DOHH2 (cell line): ENCODE data around the gene GRIA1.

Source experiments
- H3F3A ChIP-seq: fragments of 200-600 bp; sonication (generic), shearing (Covaris generic); 2 replicates; pipeline ENCODE4 v1.6.0; 2016; ENCODE audit warnings: antibody characterized with exemption, mild to moderate bottlenecking; ENCODE audit not compliant: control insufficient read depth, insufficient read depth
- H3K27ac ChIP-seq: fragments of 200-600 bp; sonication (generic); 2 replicates; pipeline ENCODE4 v1.5.1; 2014; ENCODE audit warnings: low read depth, mild to moderate bottlenecking, low read length, moderate library complexity
- H3K27me3 ChIP-seq: fragments of 200-600 bp; sonication (generic); 2 replicates; pipeline ENCODE4 v1.6.1; 2014; ENCODE audit warnings: mild to moderate bottlenecking, low read length, mixed read lengths; ENCODE audit not compliant: control insufficient read depth
- H3K36me3 ChIP-seq: fragments of 200-600 bp; sonication (generic); 2 replicates; pipeline ENCODE4 v1.6.1; 2014; ENCODE audit warnings: mild to moderate bottlenecking, low read length, moderate library complexity, mixed read lengths; ENCODE audit not compliant: control insufficient read depth
- H3K4me1 ChIP-seq: fragments of 200-600 bp; sonication (generic); 2 replicates; pipeline ENCODE4 v1.6.1; 2014; ENCODE audit warnings: mild to moderate bottlenecking, low read length, mixed read lengths; ENCODE audit not compliant: control insufficient read depth
- H3K4me2 ChIP-seq: fragments of 200-600 bp; sonication (generic); 2 replicates; pipeline ENCODE4 v1.6.0; 2014; ENCODE audit warnings: mild to moderate bottlenecking, low read length, moderate library complexity
- H3K4me3 ChIP-seq: fragments of 200-600 bp; sonication (generic); 2 replicates; pipeline ENCODE4 v1.5.1; 2014; ENCODE audit warnings: mild to moderate bottlenecking, low read length, mixed read lengths
- H3K79me2 ChIP-seq: fragments of 200-600 bp; sonication (generic); 2 replicates; pipeline ENCODE4 v1.6.1; 2014; ENCODE audit warnings: mild to moderate bottlenecking, low read length, mixed read lengths; ENCODE audit not compliant: control insufficient read depth
- H3K9me2 ChIP-seq: fragments of 200-600 bp; sonication (generic); replicated peaks from 2 replicates; pipeline ENCODE4 v1.6.1; 2014; ENCODE audit warnings: mild to moderate bottlenecking, low read length, mixed read lengths; ENCODE audit not compliant: control insufficient read depth
- H3K9me3 ChIP-seq: fragments of 200-600 bp; sonication (generic); 2 replicates; pipeline ENCODE4 v1.6.1; 2014; ENCODE audit warnings: antibody characterized with exemption, low read length, mixed read lengths; ENCODE audit not compliant: control insufficient read depth, insufficient read depth
- H4K20me1 ChIP-seq: fragments of 200-600 bp; sonication (generic); 2 replicates; pipeline ENCODE4 v1.6.0; 2014; ENCODE audit warnings: low read depth, mild to moderate bottlenecking, antibody characterized with exemption, low read length, moderate library complexity; ENCODE audit not compliant: control insufficient read depth, insufficient read depth
- CTCF ChIP-seq: fragments of 200-600 bp; sonication (generic); IDR thresholded peaks from one replicate; pipeline ENCODE4 v1.5.1; 2014; ENCODE audit warnings: antibody characterized with exemption, mild to moderate bottlenecking, low read depth, low read length; ENCODE audit not compliant: poor library complexity, severe bottlenecking
- EZH2phosphoT487 ChIP-seq: fragments of 200-600 bp; sonication (generic); IDR thresholded peaks from 2 replicates; pipeline ENCODE4 v1.6.1; 2017; ENCODE audit warnings: borderline replicate concordance, mild to moderate bottlenecking, antibody characterized with exemption, low read length, moderate library complexity, mixed read lengths

The GRIA1 gene

GRCh38 chr5:153534102-153534501 lies 43.6 kb downstream of the GRIA1 start:
- Histone ChIP-seq H3K79me2 (no peaks in the 10 kb centered on the region), H3K9me3 (no peaks in the 10 kb centered on the region), H3K9me2 (no peaks in the 10 kb centered on the region), H3K4me3 (no peak overlapping the region), H3K36me3 (no peaks in the 10 kb centered on the region), H3K27me3 (no peaks in the 10 kb centered on the region), H3F3A (no peaks in the 10 kb centered on the region), H4K20me1 (no peaks in the 10 kb centered on the region), H3K27ac (no peak overlapping the region), H3K4me1 (no peaks in the 10 kb centered on the region), H3K4me2 (no peak overlapping the region)
- TF ChIP-seq CTCF: no peak
- no peak for TF ChIP-seq EZH2phosphoT487

DNA sequence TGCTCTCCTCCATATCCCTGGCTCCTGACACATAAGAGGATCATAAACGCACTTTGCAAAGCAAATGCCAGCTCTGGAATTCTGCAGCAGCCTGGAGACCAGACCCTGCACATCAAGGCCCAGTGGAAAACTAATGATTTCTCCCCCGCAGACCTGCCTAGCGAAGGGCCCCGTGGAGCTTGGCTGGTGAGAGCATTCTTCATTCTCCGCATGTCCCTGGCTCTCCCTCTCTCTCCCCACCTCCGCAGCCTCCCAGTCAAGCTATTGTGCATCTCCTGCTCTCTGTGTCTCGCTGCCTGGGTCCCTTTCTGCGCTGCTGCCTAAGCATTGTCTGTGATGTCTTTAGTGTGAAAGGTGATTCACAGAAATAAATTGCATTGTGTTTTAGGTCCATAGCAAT lies 46.7 kb downstream of the GRIA1 start:
- Histone ChIP-seq H3K27ac (no peak overlapping the region), H3K9me3 (no peaks in the 10 kb centered on the region), H3K4me1 (no peaks in the 10 kb centered on the region), H3K4me2 (no peak overlapping the region), H3K9me2 (no peaks in the 10 kb centered on the region; the same call in 1 of the 2 replicates), H3F3A (no peaks in the 10 kb centered on the region), H3K36me3 (no peaks in the 10 kb centered on the region), H3K27me3 (no peaks in the 10 kb centered on the region), H3K4me3 (no peak overlapping the region), H3K79me2 (no peaks in the 10 kb centered on the region), H4K20me1 (no peaks in the 10 kb centered on the region)
- TF ChIP-seq EZH2phosphoT487: no peak
- no peak for TF ChIP-seq CTCF

- Histone ChIP-seq H3K79me2 (no peaks in the 10 kb centered on the region), H3F3A (no peaks in the 10 kb centered on the region), H3K9me2 (no peaks in the 10 kb centered on the region; the same call in 1 of the 2 replicates), H3K9me3 (no peaks in the 10 kb centered on the region), H3K27ac (no peak overlapping the region), H3K27me3 (no peaks in the 10 kb centered on the region), H3K36me3 (no peaks in the 10 kb centered on the region), H3K4me2 (no peak overlapping the region), H3K4me1 (no peaks in the 10 kb centered on the region), H4K20me1 (no peaks in the 10 kb centered on the region), H3K4me3 (no peak overlapping the region)
- no peak for TF ChIP-seq EZH2phosphoT487
- no peak for TF ChIP-seq CTCF
Measured at GRCh38 chr5:153539983-153540382, 49.5 kb downstream of the GRIA1 start.

DNA sequence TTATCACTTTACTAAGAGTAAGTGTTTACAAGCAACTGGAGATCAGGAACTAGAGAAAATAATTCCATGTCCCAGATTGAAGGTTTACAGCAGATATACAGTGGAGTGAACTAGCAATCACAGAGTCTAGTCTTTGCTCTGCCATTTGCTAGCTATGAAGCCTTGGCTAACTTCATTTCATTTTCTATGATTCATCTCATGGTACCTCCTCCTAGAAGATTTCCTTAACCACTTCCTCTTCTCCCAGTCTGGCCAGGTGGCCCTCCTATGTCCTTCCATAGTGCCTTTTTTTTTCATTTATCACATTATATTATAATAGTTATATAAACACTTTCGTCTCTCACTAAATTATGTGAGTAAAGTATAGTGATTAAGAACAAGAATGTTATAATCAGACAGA lies 52.1 kb downstream of the GRIA1 start:
- TF ChIP-seq EZH2phosphoT487 (no peak), CTCF (no peak)
- Histone ChIP-seq H3K27me3 (no peaks in the 10 kb centered on the region), H3K79me2 (no peaks in the 10 kb centered on the region), H3K4me2 (no peak overlapping the region), H3K27ac (no peak overlapping the region), H3K4me1 (no peaks in the 10 kb centered on the region), H3F3A (no peaks in the 10 kb centered on the region), H3K9me3 (no peaks in the 10 kb centered on the region), H3K9me2 (no peaks in the 10 kb centered on the region; the same call in 1 of the 2 replicates), H3K4me3 (no peak overlapping the region), H3K36me3 (no peaks in the 10 kb centered on the region), H4K20me1 (no peaks in the 10 kb centered on the region)
